D721Med (cell line): ENCODE data around the gene TK2.

Experiments used
- DNase-seq: peaks from one replicate; pipeline ENCODE4 v3.0.0; 2011; ENCODE audit warnings: low spot score; ENCODE audit not compliant: insufficient read length
- FAIRE-seq: peaks from 2 replicates; lab custom pipeline; 2011; peaks lifted over from hg19 to GRCh38; lab: Jason Lieb, UNC
- CTCF ChIP-seq: IDR thresholded peaks from 2 replicates; pipeline ENCODE4 v1.5.1; 2012; ENCODE audit warnings: mild to moderate bottlenecking, control low read depth; ENCODE audit not compliant: insufficient read depth; ENCODE audit errors: missing control alignments

Gene TK2

GRCh38 chr16:66473051-66473571 lies 76.8 kb downstream of the TK2 start:
- FAIRE-seq (no peak), DNase-seq (no peak)
- no peak for TF ChIP-seq CTCF

- TF ChIP-seq CTCF: no peak
- no peak for FAIRE-seq
- no peak for DNase-seq
Measured at GRCh38 chr16:66471716-66472393, 78.1 kb downstream of the TK2 start.

- FAIRE-seq (no peak), DNase-seq (no peak)
- TF ChIP-seq CTCF: no peak
Measured at GRCh38 chr16:66471264-66471663, 78.7 kb downstream of the TK2 start.

DNA sequence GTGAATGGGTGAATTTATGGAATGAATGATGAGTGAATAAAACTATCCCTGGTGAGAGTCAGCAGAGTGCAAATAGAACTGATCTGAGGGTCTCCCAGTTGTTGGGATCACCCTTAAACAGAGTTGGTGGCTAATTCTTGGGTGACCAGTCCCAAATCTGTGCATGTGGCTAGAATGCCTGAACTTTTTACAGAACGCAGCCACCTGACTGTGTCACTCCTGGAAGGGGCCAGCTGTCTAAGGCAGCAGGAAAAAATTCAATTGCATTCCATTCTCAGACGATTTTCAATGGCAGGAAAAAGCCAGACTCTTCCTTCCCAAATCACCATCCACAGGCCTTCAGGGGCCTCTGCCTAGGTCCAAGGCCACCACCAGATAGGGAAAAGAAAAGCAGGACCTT lies 79.4 kb downstream of the TK2 start:
- DNase-seq (no peak), FAIRE-seq (no peak)
- no peak for TF ChIP-seq CTCF

DNA sequence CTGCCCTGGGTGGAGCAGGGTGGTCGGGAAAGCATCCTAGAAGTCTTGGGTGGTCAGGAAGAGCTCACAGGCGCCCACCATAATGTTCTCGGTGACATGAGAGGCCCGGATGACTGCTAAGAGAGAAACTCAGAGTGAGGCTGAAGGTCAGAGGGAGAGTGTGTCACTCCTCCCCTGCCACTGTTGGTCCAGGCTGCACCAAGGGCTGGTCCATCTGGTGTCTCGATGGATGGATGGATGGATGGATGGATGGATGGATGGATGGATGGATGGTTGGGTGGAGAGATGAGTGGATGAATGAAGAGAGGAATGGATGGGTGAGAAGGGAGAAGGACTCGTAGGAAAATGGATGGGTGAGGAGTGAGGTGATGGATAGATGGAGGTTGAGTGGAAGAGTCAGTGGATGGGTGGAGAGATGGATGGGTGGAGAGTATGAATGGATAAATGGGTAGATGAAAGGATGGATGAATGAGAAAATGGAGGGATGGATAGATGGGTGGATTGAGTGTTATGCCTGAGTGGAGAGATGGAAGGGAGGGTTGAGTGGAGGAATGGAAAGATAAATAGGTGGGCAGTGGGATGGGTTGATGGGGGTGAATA lies 79.9 kb downstream of the TK2 start:
- no peak for TF ChIP-seq CTCF
- FAIRE-seq: no peak
- DNase-seq: no peak

- TF ChIP-seq CTCF: no peak
- FAIRE-seq (no peak), DNase-seq (no peak)
Measured at GRCh38 chr16:66469291-66469946, 80.5 kb downstream of the TK2 start.
